Left ventricle myocardium inferior (tissue), 1 donor: ENCODE data around the gene FAM131C. TPM values are rescaled to one million over a fixed set of nuclear protein-coding genes. Genes with fewer than 3 reads are reported as not detected.

Experiments
- DNase-seq: peaks from one replicate; pipeline ENCODE4 v3.0.0-alpha.2; 2020
- H3K27ac ChIP-seq: fragments of 200-600 bp; replicated peaks from 2 replicates; pipeline ENCODE4 v1.8.0; 2021
- H3K27me3 ChIP-seq: fragments of 200-600 bp; 2 replicates; pipeline ENCODE4 v1.8.0; 2021; ENCODE audit warnings: low read depth
- H3K36me3 ChIP-seq: fragments of 200-600 bp; 2 replicates; pipeline ENCODE4 v1.8.0; 2021
- H3K4me1 ChIP-seq: fragments of 200-600 bp; 2 replicates; pipeline ENCODE4 v1.8.0; 2021
- H3K4me3 ChIP-seq: fragments of 200-600 bp; 2 replicates; pipeline ENCODE4 v1.8.0; 2021; ENCODE audit warnings: mild to moderate bottlenecking, moderate library complexity
- H3K9me3 ChIP-seq: fragments of 200-600 bp; replicated peaks from 2 replicates; pipeline ENCODE4 v1.8.0; 2021
- CTCF ChIP-seq: fragments of 200-600 bp; IDR thresholded peaks from 2 replicates; pipeline ENCODE4 v1.8.0; 2021; ENCODE audit warnings: antibody characterized with exemption, mild to moderate bottlenecking, borderline replicate concordance
- intact Hi-C: fragments of 100-400 bp; cut with micrococcal nuclease; formaldehyde crosslinking; loops from one replicate; pipeline ENCODE4 v1.11.0; 2022
- total RNA-seq: library from RNA; stranded (reverse); fragmentation: NEBNext Ultra II Directional; extraction: Animal tissue kit (Norgen Biotek cat#: 25700); gene quantifications from one replicate; pipeline ENCODE4 v1.2.1, GENCODE V29; 2021
- donor health status: DM: no; HTN: yes; CAD: no; lungs with severe emphysema.

FAM131C gene
- total RNA-seq, 1 donor from 2014 or later, result 5.4 TPM

- no peak for TF ChIP-seq CTCF
- DNase-seq, result peak; percentile 82
- H3K9me3 ChIP-seq, result no peaks in the 10 kb centered on the region
- peaks cover 10% of the 10 kb centered on the region for H3K36me3 ChIP-seq
- intact Hi-C loops, result no loop called here
- peak overlapping the region; percentile 97 for H3K27ac ChIP-seq
- H3K27me3 ChIP-seq, result no peaks in the 10 kb centered on the region
- H3K4me3 ChIP-seq, result peak overlapping the region; percentile 74
- H3K4me1 ChIP-seq, result peaks cover 51% of the 10 kb centered on the region
These were observed 60.7 kb downstream of the FAM131C start for GRCh38 chr1:16012590-16013219.

GRCh38 chr1:16011936-16012589 lies 61.4 kb downstream of the FAM131C start:
- Histone ChIP-seq H3K27me3 (no peaks in the 10 kb centered on the region), H3K36me3 (peaks cover 7% of the 10 kb centered on the region), H3K27ac (peak overlapping the region; percentile 97), H3K4me3 (peak overlapping the region; percentile 74), H3K9me3 (no peaks in the 10 kb centered on the region), H3K4me1 (peaks cover 45% of the 10 kb centered on the region)
- intact Hi-C loops, result no loop called here
- no peak for TF ChIP-seq CTCF
- no peak for DNase-seq

- Histone ChIP-seq H3K36me3 (peaks cover 2% of the 10 kb centered on the region), H3K4me1 (peaks cover 38% of the 10 kb centered on the region), H3K27me3 (no peaks in the 10 kb centered on the region), H3K27ac (no peak overlapping the region), H3K4me3 (no peak overlapping the region), H3K9me3 (no peaks in the 10 kb centered on the region)
- DNase-seq, result no peak
- intact Hi-C loops, result no loop called here
- TF ChIP-seq CTCF, result no peak
These were observed 62.6 kb downstream of the FAM131C start for GRCh38 chr1:16010837-16011236.

GRCh38 chr1:16009678-16010077 lies 63.8 kb downstream of the FAM131C start:
- Histone ChIP-seq H3K27me3 (no peaks in the 10 kb centered on the region), H3K4me3 (no peak overlapping the region), H3K36me3 (no peaks in the 10 kb centered on the region), H3K9me3 (no peaks in the 10 kb centered on the region), H3K27ac (no peak overlapping the region), H3K4me1 (peaks cover 28% of the 10 kb centered on the region)
- DNase-seq, result no peak
- intact Hi-C loops, result loop anchor here (5.0 kb wide), 1 partner anchor 43 kb away; no protein-coding TSS in a partner anchor
- TF ChIP-seq CTCF, result no peak

GRCh38 chr1:16009030-16009460 lies 64.4 kb downstream of the FAM131C start:
- DNase-seq, result peak; percentile 79
- intact Hi-C loops, result loop anchor here (5.0 kb wide), 1 partner anchor 43 kb away; no protein-coding TSS in a partner anchor
- Histone ChIP-seq H3K9me3 (no peaks in the 10 kb centered on the region), H3K36me3 (no peaks in the 10 kb centered on the region), H3K4me3 (no peak overlapping the region), H3K4me1 (peaks cover 21% of the 10 kb centered on the region), H3K27me3 (no peaks in the 10 kb centered on the region), H3K27ac (no peak overlapping the region)
- peak; percentile 97 for TF ChIP-seq CTCF

Other genes with a start within 250 kb of the FAM131C start
- 20.8 TPM for gene SPEN, start 225.9 kb downstream of the FAM131C start, total RNA-seq
- 24.7 TPM for gene ZBTB17, start 97.5 kb downstream of the FAM131C start, total RNA-seq
- 1.0 TPM for gene SRARP, start 69.4 kb downstream of the FAM131C start, total RNA-seq
- gene HSPB7, start 55.6 kb downstream of the FAM131C start, total RNA-seq, result 4,061 TPM
- gene CLCNKA, start 51.6 kb downstream of the FAM131C start, total RNA-seq, result 0.16 TPM
- gene CLCNKB, start 29.9 kb downstream of the FAM131C start, total RNA-seq, result 1.3 TPM
- 9.6 TPM for gene EPHA2, start 82.4 kb upstream of the FAM131C start, total RNA-seq
- gene ARHGEF19, start 139.0 kb upstream of the FAM131C start, total RNA-seq, result 2.2 TPM
- 9.7 TPM for gene CPLANE2, start 163.5 kb upstream of the FAM131C start, total RNA-seq